ENCODE data around the gene MYO3B. TPM values are rescaled to one million over a fixed set of nuclear protein-coding genes. Genes with fewer than 3 reads are reported as not detected.

Gene MYO3B
- total RNA-seq, 1 experiment from 2014 or later, result 0.50 TPM

- TF ChIP-seq ZBTB43 (CRISPR knock-in tag; IDR thresholded peaks at IDR 0.05), result no peak
Observed at GRCh38 chr2:170218456-170218855, 40.5 kb downstream of the MYO3B start (continued).

- ATAC-seq (no peak), DNase-seq (ENCODE audit: low spot score) (no peak)
- Mint-ChIP-seq H3K4me3 (no peak overlapping the region), H3K4me1 (peaks cover 77% of the 10 kb centered on the region), H3K36me3 (peaks cover 3% of the 10 kb centered on the region), H3K27ac (no peak overlapping the region), H3K9me3 (no peaks in the 10 kb centered on the region), H3K27me3 (ENCODE audit: low read depth) (peaks cover 5% of the 10 kb centered on the region; the same call in 1 of the 2 replicates)
- no peak for TF ChIP-seq HMGXB4 (CRISPR knock-in tag; IDR thresholded peaks at IDR 0.05)
- TF ChIP-seq E2F4 (CRISPR knock-in tag; IDR thresholded peaks at IDR 0.05; ENCODE audit: borderline replicate concordance, low read depth), result no peak
- TF ChIP-seq MLX (CRISPR knock-in tag; IDR thresholded peaks at IDR 0.05), result no peak
- TF ChIP-seq ATF2 (CRISPR knock-in tag; IDR thresholded peaks at IDR 0.05; ENCODE audit: borderline replicate concordance, low read depth), result no peak
- no peak for TF ChIP-seq EMX1 (CRISPR knock-in tag; IDR thresholded peaks at IDR 0.05)
- no peak for TF ChIP-seq ZNF281 (CRISPR knock-in tag; IDR thresholded peaks at IDR 0.05)
- TF ChIP-seq HMGA2 (CRISPR knock-in tag; IDR thresholded peaks at IDR 0.05), result no peak
- no peak for TF ChIP-seq E2F5 (CRISPR knock-in tag; IDR thresholded peaks at IDR 0.05)
- no peak for TF ChIP-seq ATF1 (CRISPR knock-in tag; IDR thresholded peaks at IDR 0.05)
- TF ChIP-seq JAZF1 (CRISPR knock-in tag; IDR thresholded peaks at IDR 0.05), result no peak
- no peak for TF ChIP-seq NR2C2 (CRISPR knock-in tag; IDR thresholded peaks at IDR 0.05)
- no peak for TF ChIP-seq ATF6 (CRISPR knock-in tag; IDR thresholded peaks at IDR 0.05)
- TF ChIP-seq PRRX2 (CRISPR knock-in tag; IDR thresholded peaks at IDR 0.05), result no peak
- no peak for TF ChIP-seq RORB (CRISPR knock-in tag; IDR thresholded peaks at IDR 0.05)
- ChIA-PET CTCF (interaction anchor here (1.1 to 1.5 kb wide), 2 partner anchors 17 to 106 kb away, joined by 3 to 5 read pairs; no protein-coding TSS in a partner anchor), POLR2A (no interaction called here)
Observed at GRCh38 chr2:170218931-170219330, 41.0 kb downstream of the MYO3B start.

Data from WTC11 (cell line).